ENCODE measurements around the gene AHNAK2. TPM values are rescaled to one million over a fixed set of nuclear protein-coding genes. Genes with fewer than 3 reads are reported as not detected.

The AHNAK2 gene
- total RNA-seq, 1 donor from 2014 or later: 13.7 TPM

DNA sequence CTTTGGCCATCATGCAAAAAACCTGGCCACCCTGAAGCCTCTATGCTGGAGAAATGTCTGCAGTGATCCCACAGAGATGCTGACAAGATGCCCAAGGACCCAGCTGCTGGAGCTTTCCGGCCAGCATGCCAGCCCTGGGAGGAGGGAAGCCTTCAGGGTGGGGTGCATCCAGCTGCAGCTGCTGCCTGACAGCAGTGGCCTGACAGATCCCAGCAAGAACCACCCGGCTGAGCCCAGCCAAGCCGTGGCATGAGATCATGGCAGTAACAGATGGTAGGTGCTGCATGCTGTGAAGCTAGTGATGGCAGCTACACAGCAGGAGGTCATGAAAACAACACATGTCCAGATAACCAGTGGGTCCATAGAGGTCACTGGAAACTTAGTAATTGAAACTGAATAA, 21.2 kb upstream of the AHNAK2 start:
- Histone ChIP-seq H3K36me3 (no peaks in the 10 kb centered on the region), H3K27me3 (no peaks in the 10 kb centered on the region), H3K4me3 (no peak overlapping the region), H3K4me1 (no peaks in the 10 kb centered on the region), H3K27ac (no peak overlapping the region), H3K9me3 (no peaks in the 10 kb centered on the region)
- DNase-seq (no peak), ATAC-seq (no peak)
- intact Hi-C loops (cut with DNase I): no loop called here
- TF ChIP-seq CTCF (IDR thresholded peaks at IDR 0.05): no peak

DNA sequence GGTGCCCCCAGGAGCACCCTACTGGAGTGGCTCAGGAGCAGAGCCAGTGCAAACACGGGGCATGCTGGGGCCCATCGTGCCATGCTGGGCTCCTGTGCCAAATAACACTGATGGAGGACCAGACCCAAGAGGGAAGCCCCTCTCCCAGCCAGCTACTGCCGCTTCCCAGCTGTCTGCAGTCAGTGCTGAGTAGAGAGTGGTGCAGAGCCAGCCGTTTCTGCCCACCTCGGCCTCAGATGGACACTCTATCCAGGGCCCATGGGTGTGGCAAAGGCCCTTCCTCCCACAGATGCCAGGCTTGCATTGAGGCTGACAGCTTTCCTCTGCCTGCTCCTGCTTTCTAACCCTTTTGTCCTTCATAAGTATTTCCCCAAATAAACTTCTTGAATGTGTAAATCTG, 20.6 kb upstream of the AHNAK2 start:
- H3K4me3 ChIP-seq: no peak overlapping the region
- no peaks in the 10 kb centered on the region for H3K27me3 ChIP-seq
- H3K9me3 ChIP-seq: no peaks in the 10 kb centered on the region
- ATAC-seq: no peak
- no peak for TF ChIP-seq CTCF (IDR thresholded peaks at IDR 0.05)
- no peaks in the 10 kb centered on the region for H3K36me3 ChIP-seq
- intact Hi-C loops (cut with DNase I): no loop called here
- H3K4me1 ChIP-seq: no peaks in the 10 kb centered on the region
- no peak overlapping the region for H3K27ac ChIP-seq
- DNase-seq: no peak

- Histone ChIP-seq H3K4me1 (no peaks in the 10 kb centered on the region), H3K9me3 (no peaks in the 10 kb centered on the region), H3K27ac (no peak overlapping the region), H3K4me3 (no peak overlapping the region), H3K36me3 (no peaks in the 10 kb centered on the region), H3K27me3 (no peaks in the 10 kb centered on the region)
- TF ChIP-seq CTCF (IDR thresholded peaks at IDR 0.05): no peak
- intact Hi-C loops (cut with DNase I): no loop called here
- ATAC-seq: no peak
- DNase-seq: no peak
Measured at GRCh38 chr14:104996483-104996882, 18.3 kb upstream of the AHNAK2 start.

- no peaks in the 10 kb centered on the region for H3K9me3 ChIP-seq
- no peak overlapping the region for H3K4me3 ChIP-seq
- intact Hi-C loops (cut with DNase I): no loop called here
- no peaks in the 10 kb centered on the region for H3K27me3 ChIP-seq
- DNase-seq: no peak
- no peak for ATAC-seq
- H3K27ac ChIP-seq: no peak overlapping the region
- no peak for TF ChIP-seq CTCF (IDR thresholded peaks at IDR 0.05)
- no peaks in the 10 kb centered on the region for H3K36me3 ChIP-seq
- no peaks in the 10 kb centered on the region for H3K4me1 ChIP-seq
Measured at GRCh38 chr14:104996032-104996431, 17.9 kb upstream of the AHNAK2 start.

- no peak for TF ChIP-seq CTCF (IDR thresholded peaks at IDR 0.05)
- no peaks in the 10 kb centered on the region for H3K4me1 ChIP-seq
- DNase-seq (no peak), ATAC-seq (no peak)
- intact Hi-C loops (cut with DNase I): no loop called here
- H3K36me3 ChIP-seq: no peaks in the 10 kb centered on the region
- H3K27me3 ChIP-seq: no peaks in the 10 kb centered on the region
- H3K27ac ChIP-seq: no peak overlapping the region
- no peak overlapping the region for H3K4me3 ChIP-seq
- H3K9me3 ChIP-seq: no peaks in the 10 kb centered on the region
Measured at GRCh38 chr14:104994978-104995377, 16.8 kb upstream of the AHNAK2 start.
